Uterus (tissue), 2 donors: ENCODE measurements around the gene DERA.

Source experiments
- CTCF ChIP-seq, 4 experiments: fragments of 200-600 bp in 2 of 4; fragments of 450-650 bp in 2 of 4; sonication (generic) in 2 of 4; IDR thresholded peaks; one replicate each; pipeline ENCODE4 v1.5.1; 2016 to 2019; ENCODE audit warnings: antibody characterized with exemption in 4 of 4, mild to moderate bottlenecking in 2 of 4, moderate library complexity in 1 of 4
- POLR2A ChIP-seq, 2 donors: fragments of 450-650 bp; IDR thresholded peaks; one replicate each; pipeline ENCODE4 v1.6.1; 2016; ENCODE audit warnings: antibody characterized with exemption in 2 of 2, mild to moderate bottlenecking in 1 of 2, moderate library complexity in 1 of 2

- TF ChIP-seq CTCF (IDR thresholded peaks at IDR 0.05) (no peak), POLR2A (IDR thresholded peaks at IDR 0.05) (no peak)
These were observed 164.8 kb downstream of the DERA start for GRCh38 chr12:16075887-16076286.
